NCI-H2081 treated with DMSO at 0.1 percent for 48 hours (cell line): ENCODE measurements around the gene COA8.

Source experiments
- DNase-seq: peaks from one replicate; lab custom pipeline; 2025; lab: John Stamatoyannopoulos, UW

Gene COA8, protein sequence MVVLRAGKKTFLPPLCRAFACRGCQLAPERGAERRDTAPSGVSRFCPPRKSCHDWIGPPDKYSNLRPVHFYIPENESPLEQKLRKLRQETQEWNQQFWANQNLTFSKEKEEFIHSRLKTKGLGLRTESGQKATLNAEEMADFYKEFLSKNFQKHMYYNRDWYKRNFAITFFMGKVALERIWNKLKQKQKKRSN

GRCh38 chr14:103562429-103563225 lies at the start of gene COA8, which contains the start of gene BAG5:
TSS of gene COA8 (plus strand) at chr14:103562960. CDS start at chr14:103563002, 42 bp downstream.
TSS of gene BAG5 (minus strand) at chr14:103562657. CDS start at chr14:103561164, 1,493 bp downstream.
- peak; percentile 40 for DNase-seq

GRCh38 chr14:103514596-103515421 lies 48.0 kb upstream of the COA8 start:
- DNase-seq = no peak

DNA sequence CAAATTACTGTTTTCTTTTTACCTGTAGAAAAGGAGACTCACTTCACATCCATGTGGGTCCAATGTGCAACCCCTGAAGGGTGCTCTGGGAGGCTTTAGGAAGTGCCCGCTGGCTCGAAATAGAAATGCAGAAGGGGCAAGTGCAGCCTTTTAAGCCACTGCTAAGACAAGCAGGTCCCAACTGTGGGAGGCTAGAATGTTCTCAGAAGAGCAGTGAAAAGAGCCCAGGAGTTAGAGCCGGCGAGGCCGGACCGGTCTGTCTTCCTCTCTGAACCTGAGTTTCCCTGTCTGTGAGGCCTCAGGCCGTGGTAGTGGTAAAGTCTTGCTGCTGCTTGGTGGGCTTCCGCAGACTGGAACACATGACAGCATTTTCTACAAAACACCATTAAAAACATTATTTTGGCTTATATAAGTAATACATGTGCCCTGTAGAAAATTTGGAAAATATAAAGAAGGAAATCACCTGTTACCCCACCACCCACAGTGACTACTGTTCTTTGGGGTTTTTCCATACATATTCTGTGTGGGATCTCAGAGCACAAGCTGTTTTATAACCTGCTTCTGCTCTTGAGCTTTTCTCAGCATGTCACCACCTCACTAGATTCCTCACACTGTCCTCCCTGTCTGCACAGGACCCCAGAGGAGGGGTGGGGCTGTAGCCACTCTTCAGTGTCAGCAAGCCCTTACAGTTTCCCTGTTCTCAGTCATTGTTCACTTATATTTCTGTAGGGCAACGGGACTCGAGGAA lies 46.2 kb upstream of the COA8 start:
- DNase-seq = no peak

- DNase-seq = no peak
Observed at GRCh38 chr14:103517174-103517566, 45.6 kb upstream of the COA8 start.

DNA sequence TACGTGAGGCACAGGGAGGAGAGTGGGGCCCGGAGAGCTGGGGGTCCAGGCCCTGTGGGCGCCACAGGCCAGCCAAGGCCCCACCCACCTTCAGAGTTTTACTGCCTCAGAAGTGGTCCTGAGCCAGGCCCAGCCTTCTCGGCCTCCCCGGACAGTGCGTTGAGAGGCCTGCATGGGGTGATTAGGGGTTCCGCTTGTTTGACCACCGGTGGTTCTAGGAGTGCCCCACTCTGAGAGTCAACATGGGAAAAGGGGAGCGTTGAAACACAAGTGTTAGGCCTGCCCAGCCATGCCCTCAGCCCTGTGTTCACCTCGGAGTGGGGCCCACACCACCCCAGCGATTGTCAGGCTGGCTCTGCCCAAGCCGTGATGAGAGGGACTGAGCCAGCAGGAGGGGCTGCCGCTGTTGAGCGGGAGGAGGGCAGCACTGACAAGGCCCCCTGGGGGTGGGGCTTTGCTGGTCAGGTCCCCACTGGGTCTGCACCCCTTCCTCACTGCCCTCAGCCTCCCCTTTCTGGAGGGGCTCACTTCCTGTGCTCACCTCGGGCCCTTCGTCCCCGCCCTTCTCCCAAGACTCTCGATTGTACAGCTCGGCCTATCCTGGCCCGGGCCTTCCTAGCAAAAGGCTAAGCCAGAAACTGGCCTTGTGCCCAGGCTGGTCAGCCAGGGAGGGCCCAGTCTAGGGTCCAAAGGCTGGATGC lies 44.9 kb upstream of the COA8 start:
- DNase-seq = no peak

- no peak for DNase-seq
Observed at GRCh38 chr14:103518422-103519042, 44.2 kb upstream of the COA8 start.

- DNase-seq = no peak
Observed at GRCh38 chr14:103519043-103519836, 43.5 kb upstream of the COA8 start.

DNA sequence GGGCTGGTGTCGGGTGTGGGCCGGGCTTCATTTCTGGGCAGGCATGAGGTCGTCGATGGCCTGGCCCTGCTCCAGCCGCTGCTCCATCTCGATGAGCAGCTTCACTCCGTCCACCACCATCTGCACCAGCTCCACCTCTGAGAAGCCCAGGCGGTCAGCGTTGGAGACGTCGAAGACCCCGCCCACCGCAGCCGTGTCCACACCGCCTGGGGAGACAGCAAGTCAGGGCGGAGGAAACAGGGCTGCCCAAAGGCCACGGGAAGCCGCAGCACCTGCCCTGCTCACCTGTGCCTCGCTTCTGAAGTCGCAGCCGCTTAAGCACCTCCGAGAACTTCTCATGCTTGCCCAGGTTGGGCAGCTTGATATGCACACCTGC lies 42.9 kb upstream of the COA8 start:
- no peak for DNase-seq

DNA sequence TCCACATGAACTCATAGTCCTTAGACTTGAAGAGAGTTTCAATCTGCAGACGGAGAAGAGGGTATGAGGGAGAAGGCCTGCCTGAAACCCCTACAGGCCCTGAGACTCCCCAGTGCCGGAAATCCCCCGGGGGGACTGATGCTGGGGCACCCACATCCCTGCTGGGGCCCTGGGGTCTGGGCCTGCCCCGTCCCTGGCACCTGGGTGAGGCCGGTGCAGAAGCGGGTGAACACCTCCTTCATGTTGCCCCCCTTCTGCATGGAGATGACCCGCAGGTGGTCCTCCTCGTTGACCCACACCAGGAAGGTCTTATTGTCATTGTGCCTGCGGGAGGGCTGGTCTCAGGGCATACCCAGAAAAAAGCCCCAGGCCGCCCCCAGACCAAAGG lies 42.5 kb upstream of the COA8 start:
- no peak for DNase-seq

DNA sequence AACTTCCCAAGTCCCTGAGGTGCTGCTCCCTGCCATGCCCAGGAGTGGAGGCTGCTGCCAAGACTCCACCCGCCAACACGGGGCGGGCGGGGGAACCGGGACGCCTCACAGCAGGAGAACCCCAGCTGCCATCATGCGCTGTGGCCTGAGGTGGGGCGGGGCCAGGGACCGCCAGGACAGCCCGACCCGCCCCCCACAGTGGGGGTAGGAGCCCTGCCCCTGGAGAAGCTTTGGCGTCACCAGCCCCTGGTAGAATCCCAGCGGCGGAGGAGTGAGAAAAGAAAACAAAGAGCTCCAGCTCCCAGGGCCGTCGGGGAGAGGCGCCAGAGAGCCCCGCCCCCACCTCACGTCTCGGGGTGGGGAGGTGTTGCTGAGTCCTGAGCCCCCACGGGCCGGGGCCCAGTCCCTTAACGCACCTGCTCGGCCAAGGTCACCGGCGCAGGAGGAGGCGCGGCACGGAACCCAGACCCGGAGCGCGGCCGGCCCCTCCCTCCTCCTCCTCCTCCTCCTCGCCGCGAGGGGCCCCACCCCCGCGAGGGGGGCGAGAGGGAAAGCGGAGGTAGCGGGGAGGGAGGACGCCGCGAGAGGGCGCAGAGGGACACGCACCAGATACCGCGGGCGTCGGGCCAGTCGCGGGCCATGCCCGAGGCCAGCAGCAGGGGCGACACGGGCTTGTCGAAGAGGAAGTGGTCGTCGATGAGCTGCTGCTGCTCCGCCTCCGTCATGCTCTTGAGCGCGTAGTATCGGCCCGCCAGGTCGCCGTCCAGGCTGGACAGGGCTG lies 41.9 kb upstream of the COA8 start:
- peak; percentile 72 for DNase-seq

GRCh38 chr14:103521438-103521950 lies 41.3 kb upstream of the COA8 start:
- no peak for DNase-seq

DNA sequence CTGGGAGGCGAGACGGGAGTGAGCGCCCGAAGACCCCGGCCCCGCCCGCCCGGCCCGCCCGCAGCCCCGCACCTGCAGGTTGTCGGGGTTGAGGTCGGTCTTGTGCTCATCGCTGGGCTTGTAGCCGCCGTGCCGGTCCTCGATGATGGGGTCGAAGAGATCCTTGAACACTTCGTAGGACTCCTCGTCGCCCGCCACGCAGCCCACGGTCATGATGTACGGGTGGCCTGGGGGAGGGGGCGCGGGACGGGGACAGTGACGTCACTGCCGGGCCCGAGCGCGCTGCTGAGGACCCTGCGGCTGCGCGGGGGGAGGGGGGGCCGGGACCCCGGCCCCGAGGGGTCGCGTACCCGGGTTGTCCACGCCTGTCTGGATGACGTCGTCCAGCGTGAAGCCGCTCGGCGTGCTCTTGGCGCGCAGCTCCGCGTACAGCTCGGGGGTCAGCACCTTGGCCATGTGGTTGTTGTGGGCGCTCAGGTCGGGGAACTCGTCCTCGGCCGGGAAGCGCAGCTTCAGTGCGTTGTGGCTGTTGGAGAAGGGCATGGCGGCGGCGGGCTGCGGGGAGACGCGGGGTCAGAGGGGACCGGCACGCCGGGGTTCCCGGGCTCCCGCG lies 40.7 kb upstream of the COA8 start:
- DNase-seq = no peak

- DNase-seq = peak; percentile 41
Observed at GRCh38 chr14:103522649-103523574, 39.8 kb upstream of the COA8 start, which contains the start of gene CKB. TSS of gene CKB (minus strand) at chr14:103522830. CDS start at chr14:103522493, 337 bp downstream.

- no peak for DNase-seq
Observed at GRCh38 chr14:103523575-103523954, 39.2 kb upstream of the COA8 start.

DNA sequence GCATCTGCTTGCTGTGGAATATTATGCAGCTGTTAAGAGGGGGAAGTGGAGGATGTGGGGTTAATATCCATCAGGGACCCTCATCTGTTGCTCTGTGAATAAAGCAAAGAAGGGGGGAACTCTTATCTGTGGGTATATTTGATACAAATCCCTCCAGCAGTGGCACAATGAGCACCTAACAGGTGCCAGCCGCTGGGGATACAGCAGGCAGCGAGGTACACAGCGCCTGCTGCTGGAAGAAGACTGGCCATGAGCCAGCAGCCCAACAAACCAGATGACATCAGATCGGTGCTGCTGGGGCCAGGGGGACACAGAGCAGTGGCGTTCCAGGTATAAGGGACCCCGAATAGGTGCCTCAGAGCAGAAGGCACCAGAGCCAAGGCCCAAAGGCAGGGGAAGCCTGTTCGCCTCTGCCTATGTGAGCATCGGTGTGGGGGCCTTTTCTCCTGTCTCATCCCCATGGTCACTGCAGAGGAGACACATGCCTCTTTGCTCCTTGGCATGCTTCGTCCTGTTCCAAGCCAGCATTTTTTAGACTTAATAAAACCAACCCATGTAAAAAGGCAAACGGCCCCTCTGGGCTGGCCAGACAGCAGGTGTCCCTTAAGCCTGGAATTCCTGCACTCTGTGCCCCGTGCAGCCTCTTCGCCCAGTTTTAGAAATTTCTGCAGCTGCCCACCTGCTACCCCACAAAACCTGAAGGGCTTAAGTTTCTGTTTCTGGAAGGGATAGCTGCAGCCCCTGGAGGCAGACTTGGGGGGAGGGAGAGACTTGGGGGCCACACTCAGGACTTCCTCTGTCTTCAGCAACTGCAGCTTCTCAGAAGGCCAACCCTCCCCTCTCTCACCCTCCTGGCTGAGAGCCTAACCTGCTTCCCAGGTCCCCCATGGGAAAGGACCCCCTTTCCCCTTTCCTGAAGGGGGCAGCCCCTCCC lies 38.5 kb upstream of the COA8 start:
- no peak for DNase-seq
